ENCODE data around the gene STC2.

STC2 gene

GRCh38 chr5:173342813-173343755 is 14.9 kb upstream of the STC2 start:
- DNase-seq (ENCODE audit: low spot score) = no peak
- TF ChIP-seq CTCF (IDR thresholded peaks at IDR 0.05; ENCODE audit: extremely low read depth, insufficient read depth, missing control alignments) = no peak
- in situ Hi-C loops (cut with MboI; ENCODE audit: low pct_unique_long_range_greater_than_20kb, low sequenced_read_pairs, unreplicated experiment) = no loop called here

GRCh38 chr5:173341961-173342430 is 13.8 kb upstream of the STC2 start:
- no peak for TF ChIP-seq CTCF (IDR thresholded peaks at IDR 0.05; ENCODE audit: extremely low read depth, insufficient read depth, missing control alignments)
- DNase-seq (ENCODE audit: low spot score) = no peak
- in situ Hi-C loops (cut with MboI; ENCODE audit: low pct_unique_long_range_greater_than_20kb, low sequenced_read_pairs, unreplicated experiment) = no loop called here

GRCh38 chr5:173340984-173341383 is 12.8 kb upstream of the STC2 start:
- DNase-seq (ENCODE audit: low spot score) = no peak
- in situ Hi-C loops (cut with MboI; ENCODE audit: low pct_unique_long_range_greater_than_20kb, low sequenced_read_pairs, unreplicated experiment) = no loop called here
- TF ChIP-seq CTCF (IDR thresholded peaks at IDR 0.05; ENCODE audit: extremely low read depth, insufficient read depth, missing control alignments) = no peak

- in situ Hi-C loops (cut with MboI; ENCODE audit: low pct_unique_long_range_greater_than_20kb, low sequenced_read_pairs, unreplicated experiment) = no loop called here
- no peak for DNase-seq (ENCODE audit: low spot score)
- TF ChIP-seq CTCF (IDR thresholded peaks at IDR 0.05; ENCODE audit: extremely low read depth, insufficient read depth, missing control alignments) = no peak
Measured at GRCh38 chr5:173340451-173340850, 12.2 kb upstream of the STC2 start.

- TF ChIP-seq CTCF (IDR thresholded peaks at IDR 0.05; ENCODE audit: extremely low read depth, insufficient read depth, missing control alignments) = no peak
- DNase-seq (ENCODE audit: low spot score) = no peak
- in situ Hi-C loops (cut with MboI; ENCODE audit: low pct_unique_long_range_greater_than_20kb, low sequenced_read_pairs, unreplicated experiment) = no loop called here
Measured at GRCh38 chr5:173339286-173339685, 11.1 kb upstream of the STC2 start.

- in situ Hi-C loops (cut with MboI; ENCODE audit: low pct_unique_long_range_greater_than_20kb, low sequenced_read_pairs, unreplicated experiment) = no loop called here
- no peak for DNase-seq (ENCODE audit: low spot score)
- no peak for TF ChIP-seq CTCF (IDR thresholded peaks at IDR 0.05; ENCODE audit: extremely low read depth, insufficient read depth, missing control alignments)
Measured at GRCh38 chr5:173338380-173339015, 10.3 kb upstream of the STC2 start.

All from GM13977 (cell line).